Measurements from ENCODE around the gene SF3B3.

DNA sequence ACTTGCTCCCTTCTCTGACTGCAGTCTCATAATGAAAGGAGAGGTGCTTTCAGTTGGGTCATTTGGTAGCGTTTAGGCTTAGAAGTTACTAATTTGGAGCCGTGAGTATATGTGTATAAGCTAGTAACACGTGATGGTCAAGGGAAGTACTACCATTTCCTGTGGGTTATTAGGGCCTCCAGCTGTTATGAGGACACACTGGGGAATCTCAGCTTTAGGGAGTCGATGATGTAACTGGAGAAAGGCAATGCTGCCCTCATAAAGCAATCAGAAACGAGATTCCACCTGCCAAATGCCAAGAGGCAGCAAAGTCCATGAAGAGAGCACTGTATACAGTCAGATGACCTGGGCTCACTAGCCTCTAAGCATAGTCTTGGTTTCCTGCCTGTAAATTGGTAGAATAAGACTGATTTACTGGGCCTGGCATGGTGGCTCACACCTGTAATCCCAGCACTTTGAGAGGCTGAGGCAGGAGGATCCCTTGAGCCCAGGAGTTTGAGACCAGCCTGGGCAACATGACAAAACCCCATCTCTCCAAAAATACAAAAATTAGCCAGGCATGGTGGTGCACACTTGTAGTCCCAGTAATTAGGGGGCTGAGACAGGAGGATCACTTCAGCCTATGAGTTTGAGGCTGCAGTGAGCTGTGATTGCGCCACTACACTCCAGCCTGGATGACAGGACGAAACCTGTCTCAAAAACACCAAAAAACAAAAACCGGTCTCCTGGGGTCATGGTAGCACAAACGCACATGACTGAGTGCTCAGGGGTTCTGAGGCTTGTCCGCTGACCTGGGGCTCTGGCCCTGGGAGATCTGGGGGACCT is 53.0 kb downstream of the SF3B3 start:
- TF ChIP-seq, protein P1, sequence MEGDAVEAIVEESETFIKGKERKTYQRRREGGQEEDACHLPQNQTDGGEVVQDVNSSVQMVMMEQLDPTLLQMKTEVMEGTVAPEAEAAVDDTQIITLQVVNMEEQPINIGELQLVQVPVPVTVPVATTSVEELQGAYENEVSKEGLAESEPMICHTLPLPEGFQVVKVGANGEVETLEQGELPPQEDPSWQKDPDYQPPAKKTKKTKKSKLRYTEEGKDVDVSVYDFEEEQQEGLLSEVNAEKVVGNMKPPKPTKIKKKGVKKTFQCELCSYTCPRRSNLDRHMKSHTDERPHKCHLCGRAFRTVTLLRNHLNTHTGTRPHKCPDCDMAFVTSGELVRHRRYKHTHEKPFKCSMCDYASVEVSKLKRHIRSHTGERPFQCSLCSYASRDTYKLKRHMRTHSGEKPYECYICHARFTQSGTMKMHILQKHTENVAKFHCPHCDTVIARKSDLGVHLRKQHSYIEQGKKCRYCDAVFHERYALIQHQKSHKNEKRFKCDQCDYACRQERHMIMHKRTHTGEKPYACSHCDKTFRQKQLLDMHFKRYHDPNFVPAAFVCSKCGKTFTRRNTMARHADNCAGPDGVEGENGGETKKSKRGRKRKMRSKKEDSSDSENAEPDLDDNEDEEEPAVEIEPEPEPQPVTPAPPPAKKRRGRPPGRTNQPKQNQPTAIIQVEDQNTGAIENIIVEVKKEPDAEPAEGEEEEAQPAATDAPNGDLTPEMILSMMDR (conservative IDR thresholded peaks at IDR 0.05) = no peak
- TF ChIP-seq EZH2 (IDR thresholded peaks at IDR 0.05; ENCODE audit: low read depth) = no peak

Data from PC-9 (cell line).